A549 (cell line): Measurements from ENCODE around the gene SYT1.

Experiments used
- CTCF ChIP-seq: fragments of >200 bp; sonication (Bioruptor Twin); formaldehyde crosslinking; IDR thresholded peaks from 3 replicates; pipeline ENCODE4 v1.5.1; 2016
- ELK1 ChIP-seq: fragments of 150-350 bp; IDR thresholded peaks from 2 replicates; pipeline ENCODE4 v1.6.1; 2014; ENCODE audit warnings: low read depth, mild to moderate bottlenecking, low read length
- HDAC2 ChIP-seq: fragments of 200-600 bp; sonication (generic); IDR thresholded peaks from 2 replicates; pipeline ENCODE4 v1.6.1; 2016
- PBX3 ChIP-seq: IDR thresholded peaks from 2 replicates; pipeline ENCODE4 v1.6.1; 2012
- RAD21 ChIP-seq, 2 experiments: fragments of >200 bp in 1 of 2; sonication (Bioruptor Twin) in 1 of 2; formaldehyde crosslinking in 1 of 2; IDR thresholded peaks in 1 of 2; conservative IDR thresholded peaks in 1 of 2; 2 replicates in 1 of 2; 3 replicates in 1 of 2; pipeline ENCODE4 v1.6.1; 2012 to 2018; ENCODE audit warnings: inconsistent platforms in 1 of 2

GRCh38 chr12:78914859-78915331 is 50.3 kb downstream of the SYT1 start:
- TF ChIP-seq CTCF (no peak), ELK1 (no peak), RAD21 (conservative IDR thresholded peaks at IDR 0.05 in 1 of 2, IDR thresholded peaks at IDR 0.05 in 1 of 2) (no peak), HDAC2 (no peak), PBX3 (no peak)
